CD14-positive monocyte (primary cell): ENCODE data around the gene MYO16. TPM values are rescaled to one million over a fixed set of nuclear protein-coding genes. Genes with fewer than 3 reads are reported as not detected.

ENCODE experiments used
- DNase-seq, 3 donors: peaks; one replicate each; pipeline ENCODE4 v3.0.0-alpha.2; 2011 to 2022
- H2AFZ ChIP-seq: 2 replicates; pipeline ENCODE4 v1.6.0; 2012; ENCODE audit warnings: mild to moderate bottlenecking, low read depth, low read length, inconsistent platforms; ENCODE audit not compliant: insufficient read depth, poor library complexity, severe bottlenecking
- H3K27ac ChIP-seq, 2 donors: 1 replicate in 1 of 2; 2 replicates in 1 of 2; pipeline ENCODE4 v1.5.1; 2012 to 2013; ENCODE audit warnings: low read length in 2 of 2, control low read depth in 1 of 2, inconsistent platforms in 1 of 2, low read depth in 1 of 2, mild to moderate bottlenecking in 1 of 2
- H3K27me3 ChIP-seq, 2 donors: one replicate each; pipeline versions ENCODE4 v1.6.0 to v1.6.1; 2011 to 2013; ENCODE audit warnings: low read length in 2 of 2; ENCODE audit not compliant: control insufficient read depth in 2 of 2, insufficient read depth in 2 of 2
- H3K36me3 ChIP-seq, 2 donors: replicated peaks in 1 of 2; 1 replicate in 1 of 2; 2 replicates in 1 of 2; pipeline versions ENCODE4 v1.5.1 to v1.6.1; 2012 to 2013; ENCODE audit warnings: low read length in 2 of 2, control low read depth in 1 of 2, inconsistent platforms in 1 of 2, mild to moderate bottlenecking in 1 of 2; ENCODE audit not compliant: insufficient read depth in 2 of 2, control insufficient read depth in 1 of 2
- H3K4me1 ChIP-seq, 2 donors: 1 replicate in 1 of 2; 2 replicates in 1 of 2; pipeline versions ENCODE4 v1.5.1 to v1.6.1; 2012 to 2013; ENCODE audit warnings: low read length in 2 of 2, control low read depth in 1 of 2, inconsistent platforms in 1 of 2, mild to moderate bottlenecking in 1 of 2, moderate library complexity in 1 of 2; ENCODE audit not compliant: insufficient read depth in 2 of 2, control insufficient read depth in 1 of 2
- H3K4me2 ChIP-seq: replicated peaks from 2 replicates; pipeline ENCODE3; 2012; ENCODE audit warnings: low read length, moderate library complexity, mild to moderate bottlenecking; ENCODE audit not compliant: poor library complexity, severe bottlenecking; ENCODE audit errors: extremely low read depth
- H3K4me3 ChIP-seq, 3 experiments: fragments of 200-600 bp in 1 of 3; sonication (generic) in 1 of 3; replicated peaks in 1 of 3; 1 replicate in 2 of 3; 2 replicates in 1 of 3; pipeline ENCODE4 v1.5.1; 2011 to 2013; ENCODE audit warnings: low read length in 3 of 3, mild to moderate bottlenecking in 3 of 3, control low read depth in 2 of 3, low read depth in 2 of 3, inconsistent platforms in 1 of 3, moderate library complexity in 1 of 3
- H3K79me2 ChIP-seq: 2 replicates; pipeline ENCODE4 v1.6.0; 2012; ENCODE audit warnings: mild to moderate bottlenecking, control low read depth, inconsistent platforms, low read length, moderate library complexity; ENCODE audit not compliant: insufficient read depth
- H3K9ac ChIP-seq: 2 replicates; pipeline ENCODE4 v1.6.0; 2017; ENCODE audit warnings: low read length, mild to moderate bottlenecking; ENCODE audit not compliant: insufficient read depth, poor library complexity, severe bottlenecking
- H3K9me3 ChIP-seq, 2 donors: replicated peaks in 1 of 2; 1 replicate in 1 of 2; 2 replicates in 1 of 2; pipeline versions ENCODE4 v1.5.1 to v1.6.1; 2012 to 2013; ENCODE audit warnings: low read length in 2 of 2, control low read depth in 1 of 2; ENCODE audit not compliant: control insufficient read depth in 1 of 2, insufficient read depth in 1 of 2
- H4K20me1 ChIP-seq: 2 replicates; pipeline ENCODE4 v1.6.0; 2012; ENCODE audit warnings: mild to moderate bottlenecking, low read length, control low read depth, moderate library complexity; ENCODE audit not compliant: insufficient read depth
- H3K27ac Mint-ChIP-seq, 7 donors: one replicate each; pipeline ENCODE4 v1.8.0; 2020; ENCODE audit warnings: mild to moderate bottlenecking in 7 of 7, mixed read lengths in 7 of 7, moderate library complexity in 6 of 7, inconsistent platforms in 2 of 7
- H3K27me3 Mint-ChIP-seq, 3 donors: one replicate each; pipeline ENCODE4 v1.8.0; 2021 to 2022; ENCODE audit warnings: low read depth in 3 of 3, mild to moderate bottlenecking in 3 of 3, mixed read lengths in 3 of 3, moderate library complexity in 3 of 3, inconsistent platforms in 1 of 3
- H3K36me3 Mint-ChIP-seq, 2 donors: one replicate each; pipeline ENCODE4 v1.8.0; 2020; ENCODE audit warnings: mixed read lengths in 2 of 2, inconsistent platforms in 1 of 2, mild to moderate bottlenecking in 1 of 2
- H3K4me1 Mint-ChIP-seq: one replicate; pipeline ENCODE4 v1.8.0; 2020; ENCODE audit warnings: mild to moderate bottlenecking, mixed read lengths
- H3K4me3 Mint-ChIP-seq, 2 donors: one replicate each; pipeline ENCODE4 v1.8.0; 2020; ENCODE audit warnings: mild to moderate bottlenecking in 2 of 2, mixed read lengths in 2 of 2, moderate library complexity in 1 of 2
- H3K9me3 Mint-ChIP-seq, 7 donors: one replicate each; pipeline ENCODE4 v1.8.0; 2020 to 2022; ENCODE audit warnings: mixed read lengths in 7 of 7, mild to moderate bottlenecking in 6 of 7, moderate library complexity in 6 of 7, inconsistent platforms in 2 of 7
- CTCF ChIP-seq: fragments of 200-600 bp; IDR thresholded peaks from one replicate; pipeline ENCODE4 v1.8.0; 2022; ENCODE audit warnings: antibody characterized with exemption, mild to moderate bottlenecking
- WGBS: methylation state at CpG from one replicate; pipeline ENCODE4 v1.1.5; 2013; ENCODE audit warnings: missing lambda C conversion rate; ENCODE audit not compliant: insufficient coverage; 5-methylcytosine and 5-hydroxymethylcytosine counted together
- intact Hi-C, 2 donors: fragments of 100-400 bp; cut with micrococcal nuclease; formaldehyde crosslinking; loops; one replicate each; pipeline versions ENCODE4 v1.15.0 to v1.15.1; 2023
- polyA plus RNA-seq, 3 donors: library from polyadenylated mRNA; depleted of rRNA in 1 of 3; unstranded in 2 of 3; stranded (reverse) in 1 of 3; fragments of 300-500 nt in 2 of 3; fragments of >200 nt in 1 of 3; fragmentation: Illumina TruSeq in 2 of 3; gene quantifications; 1 replicate in 2 of 3; 2 replicates in 1 of 3; pipeline ENCODE4 v1.2.3, GENCODE V29; 2012 to 2021

Gene MYO16
- polyA plus RNA-seq, 3 donors: not detected

GRCh38 chr13:108610507-108610906, 18.9 kb upstream of the MYO16 start:
- no peak overlapping the region for H3K4me3 Mint-ChIP-seq
- Histone ChIP-seq H3K9ac (no peak overlapping the region), H4K20me1 (no peaks in the 10 kb centered on the region), H3K9me3 (peaks cover 9 to 10% of the 10 kb centered on the region in 2 donors), H3K4me2 (no peak overlapping the region), H3K79me2 (no peaks in the 10 kb centered on the region), H2AFZ (no peak overlapping the region), H3K4me3 (no peak overlapping the region), H3K27ac (no peak overlapping the region), H3K4me1 (no peaks in the 10 kb centered on the region), H3K36me3 (no peaks in the 10 kb centered on the region), H3K27me3 (no peaks in the 10 kb centered on the region)
- H3K4me1 Mint-ChIP-seq: no peaks in the 10 kb centered on the region
- H3K9me3 Mint-ChIP-seq: peaks cover 9 to 17% (median 13%) of the 10 kb centered on the region in 7 donors
- TF ChIP-seq CTCF: no peak
- intact Hi-C loops: no loop called here
- no CpG with 5 or more reads among the region's 4 CpGs for WGBS
- H3K27me3 Mint-ChIP-seq: peaks cover 0 to 2% (median 1%) of the 10 kb centered on the region in 3 donors
- H3K27ac Mint-ChIP-seq: no peak overlapping the region
- no peak for DNase-seq
- no peaks in the 10 kb centered on the region for H3K36me3 Mint-ChIP-seq

DNA sequence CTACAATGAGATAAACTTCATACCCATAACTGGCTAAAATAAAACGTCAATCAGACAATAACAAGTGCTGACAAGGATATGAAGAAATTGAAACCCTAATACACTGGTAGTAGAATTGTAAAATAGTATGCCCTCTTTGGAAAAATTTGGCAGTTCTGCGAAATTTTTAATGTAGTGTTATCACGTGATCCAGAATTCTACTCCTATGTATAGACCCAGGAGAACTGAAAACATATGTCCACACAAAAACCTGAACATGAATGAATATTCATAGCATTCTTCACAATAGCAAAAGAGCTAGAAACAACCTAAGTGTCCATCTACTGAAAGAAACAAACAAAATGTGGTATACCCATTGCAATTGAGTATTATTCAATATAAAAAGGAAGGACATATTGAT, 14.2 kb upstream of the MYO16 start:
- no peak overlapping the region for H3K4me3 Mint-ChIP-seq
- H3K4me1 Mint-ChIP-seq: no peaks in the 10 kb centered on the region
- H3K79me2 ChIP-seq: no peaks in the 10 kb centered on the region
- no peak for TF ChIP-seq CTCF
- H3K27ac ChIP-seq: no peak overlapping the region
- H3K4me3 ChIP-seq: no peak overlapping the region
- no peak overlapping the region for H3K27ac Mint-ChIP-seq
- H3K4me1 ChIP-seq: no peaks in the 10 kb centered on the region
- no peak overlapping the region for H3K4me2 ChIP-seq
- WGBS: no CpG with 5 or more reads among the region's 3 CpGs
- H3K27me3 Mint-ChIP-seq: peaks cover 0 to 3% (median 1%) of the 10 kb centered on the region in 3 donors
- H3K9me3 Mint-ChIP-seq: peaks cover 0 to 2% (median 0%) of the 10 kb centered on the region in 7 donors
- DNase-seq: no peak
- no peaks in the 10 kb centered on the region for H4K20me1 ChIP-seq
- H2AFZ ChIP-seq: no peak overlapping the region
- intact Hi-C loops: no loop called here
- H3K9me3 ChIP-seq: no peaks in the 10 kb centered on the region
- H3K36me3 Mint-ChIP-seq: no peaks in the 10 kb centered on the region
- no peak overlapping the region for H3K9ac ChIP-seq
- H3K36me3 ChIP-seq: no peaks in the 10 kb centered on the region
- H3K27me3 ChIP-seq: no peaks in the 10 kb centered on the region
